A549 (cell line): ENCODE results near the gene ZNF93.

Experiments used
- CBX8 ChIP-seq: fragments of 200-600 bp; sonication (generic); IDR thresholded peaks from 2 replicates; pipeline ENCODE4 v1.6.1; 2016
- CHD2 ChIP-seq: fragments of 150-350 bp; IDR thresholded peaks from 2 replicates; pipeline ENCODE4 v1.6.1; 2014; ENCODE audit warnings: low read length; ENCODE audit not compliant: partially characterized antibody
- CTCF ChIP-seq: fragments of >200 bp; sonication (Bioruptor Twin); formaldehyde crosslinking; IDR thresholded peaks from 3 replicates; pipeline ENCODE4 v1.5.1; 2016
- EP300 ChIP-seq, 2 experiments: fragments of >200 bp; sonication (Bioruptor Twin); formaldehyde crosslinking; IDR thresholded peaks; 2 replicates in 1 of 2; 3 replicates in 1 of 2; pipeline ENCODE4 v1.6.1; 2016 to 2017
- HOXB5 ChIP-seq: fragments of 250-450 bp; sonication (Bioruptor Pico); IDR thresholded peaks from 2 replicates; pipeline ENCODE4 v1.5.0; 2020; ENCODE audit warnings: mild to moderate bottlenecking, moderate library complexity
- JUNB ChIP-seq: fragments of >200 bp; sonication (Bioruptor Twin); formaldehyde crosslinking; IDR thresholded peaks from 2 replicates; pipeline ENCODE4 v1.6.1; 2016
- MYC ChIP-seq: IDR thresholded peaks from 2 replicates; pipeline ENCODE4 v1.6.1; 2012; ENCODE audit warnings: mild to moderate bottlenecking, inconsistent platforms, low read length, improper control_type of control experiment, borderline replicate concordance
- POLR2A ChIP-seq: IDR thresholded peaks from 2 replicates; pipeline ENCODE4 v1.6.1; 2012; ENCODE audit warnings: mild to moderate bottlenecking, low read length
- RNF2 ChIP-seq: fragments of 200-600 bp; sonication (generic); IDR thresholded peaks from 2 replicates; pipeline ENCODE4 v1.6.1; 2016; ENCODE audit warnings: low read depth, mild to moderate bottlenecking, antibody characterized with exemption, moderate library complexity, borderline replicate concordance
- TP53 ChIP-seq: fragments of 250-450 bp; sonication (Bioruptor Pico); IDR thresholded peaks from 2 replicates; pipeline ENCODE4 v1.5.0; 2021; ENCODE audit warnings: mild to moderate bottlenecking, moderate library complexity
- ZNF302 ChIP-seq: fragments of 250-450 bp; sonication (Bioruptor Pico); IDR thresholded peaks from 2 replicates; pipeline ENCODE4 v1.9.0; 2021; ENCODE audit warnings: inconsistent platforms, mild to moderate bottlenecking, moderate library complexity
- TF ChIP-seq, protein P1 (sequence below): fragments of 200-600 bp; sonication (generic); IDR thresholded peaks from 2 replicates; pipeline ENCODE4 v1.6.1; 2016; ENCODE audit warnings: antibody characterized with exemption, mild to moderate bottlenecking, moderate library complexity

- TF ChIP-seq RNF2 (no peak), POLR2A (no peak), EP300 (IDR thresholded peaks at IDR 0.05) (no peak), HOXB5 (no peak), MYC (no peak), CTCF (no peak), TP53 (CRISPR knock-in tag) (no peak), CBX8 (no peak), ZNF302 (no peak), CHD2 (no peak), JUNB (no peak)
- TF ChIP-seq, protein P1, sequence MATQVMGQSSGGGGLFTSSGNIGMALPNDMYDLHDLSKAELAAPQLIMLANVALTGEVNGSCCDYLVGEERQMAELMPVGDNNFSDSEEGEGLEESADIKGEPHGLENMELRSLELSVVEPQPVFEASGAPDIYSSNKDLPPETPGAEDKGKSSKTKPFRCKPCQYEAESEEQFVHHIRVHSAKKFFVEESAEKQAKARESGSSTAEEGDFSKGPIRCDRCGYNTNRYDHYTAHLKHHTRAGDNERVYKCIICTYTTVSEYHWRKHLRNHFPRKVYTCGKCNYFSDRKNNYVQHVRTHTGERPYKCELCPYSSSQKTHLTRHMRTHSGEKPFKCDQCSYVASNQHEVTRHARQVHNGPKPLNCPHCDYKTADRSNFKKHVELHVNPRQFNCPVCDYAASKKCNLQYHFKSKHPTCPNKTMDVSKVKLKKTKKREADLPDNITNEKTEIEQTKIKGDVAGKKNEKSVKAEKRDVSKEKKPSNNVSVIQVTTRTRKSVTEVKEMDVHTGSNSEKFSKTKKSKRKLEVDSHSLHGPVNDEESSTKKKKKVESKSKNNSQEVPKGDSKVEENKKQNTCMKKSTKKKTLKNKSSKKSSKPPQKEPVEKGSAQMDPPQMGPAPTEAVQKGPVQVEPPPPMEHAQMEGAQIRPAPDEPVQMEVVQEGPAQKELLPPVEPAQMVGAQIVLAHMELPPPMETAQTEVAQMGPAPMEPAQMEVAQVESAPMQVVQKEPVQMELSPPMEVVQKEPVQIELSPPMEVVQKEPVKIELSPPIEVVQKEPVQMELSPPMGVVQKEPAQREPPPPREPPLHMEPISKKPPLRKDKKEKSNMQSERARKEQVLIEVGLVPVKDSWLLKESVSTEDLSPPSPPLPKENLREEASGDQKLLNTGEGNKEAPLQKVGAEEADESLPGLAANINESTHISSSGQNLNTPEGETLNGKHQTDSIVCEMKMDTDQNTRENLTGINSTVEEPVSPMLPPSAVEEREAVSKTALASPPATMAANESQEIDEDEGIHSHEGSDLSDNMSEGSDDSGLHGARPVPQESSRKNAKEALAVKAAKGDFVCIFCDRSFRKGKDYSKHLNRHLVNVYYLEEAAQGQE = no peak
These were observed 13.8 kb downstream of the ZNF93 start for GRCh38 chr19:19914596-19914995.
